IMR-90 (cell line): ENCODE measurements around the gene EFHD1.

Source experiments
- CEBPB ChIP-seq: IDR thresholded peaks from 2 replicates; pipeline ENCODE4 v1.6.1; 2012; ENCODE audit warnings: low read depth, low read length, improper control_type of control experiment
- POLR2A ChIP-seq: IDR thresholded peaks from 2 replicates; pipeline ENCODE4 v1.6.1; 2012; ENCODE audit warnings: mild to moderate bottlenecking, low read depth, low read length
- RAD21 ChIP-seq: IDR thresholded peaks from 2 replicates; pipeline ENCODE4 v1.6.1; 2012; ENCODE audit warnings: low read length, improper control_type of control experiment
- TF ChIP-seq, protein P1 (sequence below): conservative IDR thresholded peaks from 2 replicates; pipeline ENCODE4 v1.5.1; 2012; ENCODE audit warnings: mild to moderate bottlenecking, low read depth, low read length, improper control_type of control experiment

DNA sequence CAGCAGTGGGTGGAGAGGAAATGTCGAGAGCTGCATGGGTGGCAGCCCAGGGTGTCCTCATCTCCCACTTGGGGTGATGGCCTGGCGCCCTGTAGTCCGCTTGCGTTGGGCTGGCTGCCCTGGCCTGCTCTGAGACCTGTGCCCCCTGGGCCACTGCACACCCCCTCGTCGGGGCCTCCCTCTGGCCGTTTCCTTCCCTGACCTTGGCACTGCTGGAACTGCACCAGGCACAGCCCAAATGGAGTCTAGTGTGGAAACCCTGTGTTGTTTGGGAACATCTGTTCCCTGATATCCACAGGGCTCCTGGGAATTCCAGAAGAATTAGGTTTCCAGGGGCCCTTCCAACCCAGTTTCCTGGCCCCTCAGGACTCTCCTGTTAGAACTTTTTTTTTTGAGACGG lies 13.9 kb downstream of the EFHD1 start:
- TF ChIP-seq POLR2A (no peak), CEBPB (no peak), RAD21 (no peak)
- TF ChIP-seq, protein P1, sequence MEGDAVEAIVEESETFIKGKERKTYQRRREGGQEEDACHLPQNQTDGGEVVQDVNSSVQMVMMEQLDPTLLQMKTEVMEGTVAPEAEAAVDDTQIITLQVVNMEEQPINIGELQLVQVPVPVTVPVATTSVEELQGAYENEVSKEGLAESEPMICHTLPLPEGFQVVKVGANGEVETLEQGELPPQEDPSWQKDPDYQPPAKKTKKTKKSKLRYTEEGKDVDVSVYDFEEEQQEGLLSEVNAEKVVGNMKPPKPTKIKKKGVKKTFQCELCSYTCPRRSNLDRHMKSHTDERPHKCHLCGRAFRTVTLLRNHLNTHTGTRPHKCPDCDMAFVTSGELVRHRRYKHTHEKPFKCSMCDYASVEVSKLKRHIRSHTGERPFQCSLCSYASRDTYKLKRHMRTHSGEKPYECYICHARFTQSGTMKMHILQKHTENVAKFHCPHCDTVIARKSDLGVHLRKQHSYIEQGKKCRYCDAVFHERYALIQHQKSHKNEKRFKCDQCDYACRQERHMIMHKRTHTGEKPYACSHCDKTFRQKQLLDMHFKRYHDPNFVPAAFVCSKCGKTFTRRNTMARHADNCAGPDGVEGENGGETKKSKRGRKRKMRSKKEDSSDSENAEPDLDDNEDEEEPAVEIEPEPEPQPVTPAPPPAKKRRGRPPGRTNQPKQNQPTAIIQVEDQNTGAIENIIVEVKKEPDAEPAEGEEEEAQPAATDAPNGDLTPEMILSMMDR, result no peak
